Measurements from ENCODE around the gene PCNX2. TPM values are rescaled to one million over a fixed set of nuclear protein-coding genes. Genes with fewer than 3 reads are reported as not detected.
"Not testable (repeated sequence)": the region's sequence is repeated elsewhere in the genome, so short reads cannot be mapped to it uniquely, and the experiment has no call there.

The PCNX2 gene
- total and polyA plus RNA-seq, 4 donors: 2.0 to 15.1 (median 6.4) TPM

GRCh38 chr1:233111731-233112130, 183.8 kb downstream of the PCNX2 start:
- DNase-seq (no peak), ATAC-seq (ENCODE audit: insufficient read depth, low FRiP score) (no peak)
- no peak overlapping the region for H3K4me3 ChIP-seq
- TF ChIP-seq CTCF (IDR thresholded peaks at IDR 0.05; ENCODE audit: control extremely low read depth, extremely low read depth): no peak
- no peak overlapping the region for H3K27ac ChIP-seq (ENCODE audit: low read depth in 1 of 2, low read length in 1 of 2)
- H3K27me3 ChIP-seq (ENCODE audit: control insufficient read depth in 3 of 3, insufficient read depth in 3 of 3, low read length in 2 of 3): no peaks in the 10 kb centered on the region
- H3K36me3 ChIP-seq (ENCODE audit: control insufficient read depth in 4 of 4, insufficient read depth in 4 of 4, low read length in 4 of 4): no peaks in the 10 kb centered on the region
- H3K9ac ChIP-seq (ENCODE audit: insufficient read depth in 1 of 2, low read length in 2 of 2): no peak overlapping the region
- H3K9me3 ChIP-seq (ENCODE audit: control insufficient read depth in 4 of 4, insufficient read depth in 3 of 4, low read length in 3 of 4): no peaks in the 10 kb centered on the region
- peaks cover 5 to 18% (median 9%) of the 10 kb centered on the region in 5 donors for H3K4me1 ChIP-seq (ENCODE audit: control insufficient read depth in 5 of 5, insufficient read depth in 5 of 5, low read length in 5 of 5)
- WGBS, 2 donors: 94% methylated on average over 2 of the region's 2 CpGs

GRCh38 chr1:233109096-233109495, 186.4 kb downstream of the PCNX2 start:
- no peak overlapping the region for H3K4me3 ChIP-seq
- no peaks in the 10 kb centered on the region for H3K36me3 ChIP-seq (ENCODE audit: control insufficient read depth in 4 of 4, insufficient read depth in 4 of 4, low read length in 4 of 4)
- H3K4me1 ChIP-seq (ENCODE audit: control insufficient read depth in 5 of 5, insufficient read depth in 5 of 5, low read length in 5 of 5): peaks cover 5 to 18% (median 7%) of the 10 kb centered on the region in 5 donors
- no peaks in the 10 kb centered on the region for H3K27me3 ChIP-seq (ENCODE audit: control insufficient read depth in 3 of 3, insufficient read depth in 3 of 3, low read length in 2 of 3)
- TF ChIP-seq CTCF (IDR thresholded peaks at IDR 0.05; ENCODE audit: control extremely low read depth, extremely low read depth): no peak
- DNase-seq: no peak
- 83 to 96% methylated on average over 6 of the region's 6 CpGs for WGBS, 2 donors
- no peak overlapping the region for H3K9ac ChIP-seq (ENCODE audit: insufficient read depth in 1 of 2, low read length in 2 of 2)
- no peak for ATAC-seq (ENCODE audit: insufficient read depth, low FRiP score)
- no peaks in the 10 kb centered on the region for H3K9me3 ChIP-seq (ENCODE audit: control insufficient read depth in 4 of 4, insufficient read depth in 3 of 4, low read length in 3 of 4)
- H3K27ac ChIP-seq (ENCODE audit: low read depth in 1 of 2, low read length in 1 of 2): no peak overlapping the region

GRCh38 chr1:233107716-233108130, 187.8 kb downstream of the PCNX2 start:
- H3K4me3 ChIP-seq; H3K9ac ChIP-seq (ENCODE audit: insufficient read depth in 1 of 2, low read length in 2 of 2); ATAC-seq (ENCODE audit: insufficient read depth, low FRiP score); H3K27me3 ChIP-seq (ENCODE audit: control insufficient read depth in 3 of 3, insufficient read depth in 3 of 3, low read length in 2 of 3); H3K9me3 ChIP-seq (ENCODE audit: control insufficient read depth in 4 of 4, insufficient read depth in 3 of 4, low read length in 3 of 4); H3K27ac ChIP-seq (ENCODE audit: low read depth in 1 of 2, low read length in 1 of 2); DNase-seq; H3K4me1 ChIP-seq (ENCODE audit: control insufficient read depth in 5 of 5, insufficient read depth in 5 of 5, low read length in 5 of 5); H3K36me3 ChIP-seq (ENCODE audit: control insufficient read depth in 4 of 4, insufficient read depth in 4 of 4, low read length in 4 of 4): not testable (repeated sequence)
- 91 to 94% methylated on average over 6 of the region's 6 CpGs for WGBS, 2 donors

- H3K36me3 ChIP-seq (ENCODE audit: control insufficient read depth in 4 of 4, insufficient read depth in 4 of 4, low read length in 4 of 4): no peaks in the 10 kb centered on the region
- no peaks in the 10 kb centered on the region for H3K27me3 ChIP-seq (ENCODE audit: control insufficient read depth in 3 of 3, insufficient read depth in 3 of 3, low read length in 2 of 3)
- DNase-seq: no peak
- no peak overlapping the region for H3K9ac ChIP-seq (ENCODE audit: insufficient read depth in 1 of 2, low read length in 2 of 2)
- no peaks in the 10 kb centered on the region for H3K9me3 ChIP-seq (ENCODE audit: control insufficient read depth in 4 of 4, insufficient read depth in 3 of 4, low read length in 3 of 4)
- ATAC-seq (ENCODE audit: insufficient read depth, low FRiP score): no peak
- 71 to 94% methylated on average over 1 of the region's 1 CpG for WGBS, 2 donors
- no peak for TF ChIP-seq CTCF (IDR thresholded peaks at IDR 0.05; ENCODE audit: control extremely low read depth, extremely low read depth)
- H3K4me1 ChIP-seq (ENCODE audit: control insufficient read depth in 5 of 5, insufficient read depth in 5 of 5, low read length in 5 of 5): peaks cover 0 to 3% (median under 1%) of the 10 kb centered on the region in 5 donors
- no peak overlapping the region for H3K4me3 ChIP-seq
- H3K27ac ChIP-seq (ENCODE audit: low read depth in 1 of 2, low read length in 1 of 2): no peak overlapping the region
These were observed 188.3 kb downstream of the PCNX2 start for GRCh38 chr1:233107130-233107660.
